SH-SY5Y (cell line): Measurements from ENCODE around the gene LRRC23.

ENCODE experiments used
- GATA2 ChIP-seq: IDR thresholded peaks from 2 replicates; pipeline ENCODE4 v1.6.1; 2011; ENCODE audit warnings: mild to moderate bottlenecking, low read depth, low read length
- GATA3 ChIP-seq: IDR thresholded peaks from 2 replicates; pipeline ENCODE4 v1.6.1; 2011; ENCODE audit warnings: low read depth, mild to moderate bottlenecking, low read length, moderate library complexity

LRRC23 gene

DNA sequence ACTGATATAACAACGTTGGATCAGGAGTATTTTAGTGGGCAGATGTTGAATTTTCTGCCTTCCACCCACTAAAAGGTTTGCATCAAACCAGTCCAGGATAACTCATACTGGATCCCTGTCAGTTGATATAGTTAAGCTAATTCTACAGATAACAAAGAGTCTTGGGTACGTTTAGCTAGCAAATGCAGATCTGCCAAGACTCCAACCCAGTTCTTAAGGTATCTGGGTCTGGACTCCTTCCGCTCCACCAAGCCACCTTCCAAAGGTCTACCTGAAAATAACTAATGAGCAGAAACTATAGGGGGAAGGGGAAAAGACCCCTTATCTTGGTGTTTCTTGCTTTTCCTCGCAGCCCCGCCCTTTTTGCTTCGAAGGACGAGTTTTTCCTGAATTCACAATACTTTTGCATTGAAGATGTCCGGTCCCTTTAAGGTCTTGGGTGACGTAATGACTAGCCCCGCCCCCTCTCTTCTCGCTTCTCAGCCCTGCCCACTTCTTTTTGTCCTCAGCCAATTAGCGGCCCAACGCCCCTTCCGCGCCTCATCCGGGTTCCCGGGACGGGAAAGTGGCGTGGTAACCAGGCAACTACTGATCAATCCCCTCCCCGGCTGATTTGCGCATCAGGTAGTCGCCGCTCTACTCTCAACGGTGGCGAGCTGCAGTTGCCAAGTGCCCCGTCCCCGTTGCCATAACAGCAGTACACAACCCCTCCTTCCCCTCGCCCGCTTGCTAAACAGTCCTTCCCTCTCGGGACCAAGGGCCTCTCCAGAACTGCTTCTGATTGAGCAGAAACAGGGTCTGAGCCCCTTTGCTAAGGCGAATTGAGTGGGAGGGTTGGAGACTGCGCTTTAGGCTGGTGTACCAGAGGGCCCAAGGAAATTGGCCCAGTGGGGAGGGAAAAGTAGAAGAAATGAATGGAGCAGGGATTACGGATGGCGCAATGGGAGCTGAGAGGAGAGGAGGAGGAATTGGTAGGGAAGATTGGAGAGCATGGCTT, at the start of gene LRRC23:
Gene LRRC23, plus strand, starts transcription at position 543 of the 997 bp plus-strand sequence. CDS start 812 bp downstream, outside the sequence.
- no peak for TF ChIP-seq GATA3

DNA sequence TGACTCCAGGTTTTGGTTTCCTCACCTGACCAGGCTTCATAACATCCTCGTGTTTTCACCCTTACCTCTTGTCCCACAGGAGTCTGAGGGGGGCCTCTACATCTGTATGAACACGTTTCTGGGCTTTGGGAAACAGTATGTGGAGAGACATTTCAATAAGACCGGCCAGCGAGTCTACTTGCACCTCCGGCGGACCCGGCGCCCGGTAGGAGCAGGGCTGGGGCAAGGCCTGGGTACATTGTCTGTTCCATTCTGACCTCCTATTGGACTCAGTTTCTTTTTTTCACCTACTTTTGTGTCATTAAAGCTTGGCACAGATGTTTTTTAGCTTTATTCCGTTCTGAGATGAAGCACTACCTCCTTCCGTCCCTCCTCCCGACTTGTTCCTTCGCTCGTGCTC, 49.3 kb upstream of the LRRC23 start:
- TF ChIP-seq GATA2: no peak
- TF ChIP-seq GATA3: no peak

DNA sequence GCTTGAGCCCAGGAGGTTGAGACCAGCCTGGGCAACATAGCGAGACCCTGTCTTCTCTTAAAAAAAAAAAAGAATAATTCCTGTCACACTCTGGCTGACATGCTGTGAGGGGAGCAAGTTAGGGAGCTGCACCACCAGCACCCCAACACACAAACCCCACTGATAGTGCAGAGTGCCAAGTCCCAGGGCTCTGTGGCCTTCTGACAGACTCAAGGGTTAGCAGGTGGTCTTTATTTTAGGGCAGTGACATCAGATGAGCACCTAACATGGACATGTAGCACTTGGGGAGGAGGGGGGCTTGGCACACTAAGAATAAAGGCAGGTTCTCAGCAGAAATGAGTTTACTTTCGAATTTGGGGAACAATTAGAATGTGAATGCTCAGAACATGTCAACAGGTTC, 45.8 kb upstream of the LRRC23 start:
- TF ChIP-seq GATA3 (no peak), GATA2 (no peak)

GRCh38 chr12:6860116-6860515, 44.5 kb upstream of the LRRC23 start:
- TF ChIP-seq GATA3 (no peak), GATA2 (no peak)

GRCh38 chr12:6860942-6861341, 43.7 kb upstream of the LRRC23 start:
- no peak for TF ChIP-seq GATA3
- TF ChIP-seq GATA2: no peak

- no peak for TF ChIP-seq GATA2
- no peak for TF ChIP-seq GATA3
Measured at GRCh38 chr12:6861391-6861790, 43.2 kb upstream of the LRRC23 start.

DNA sequence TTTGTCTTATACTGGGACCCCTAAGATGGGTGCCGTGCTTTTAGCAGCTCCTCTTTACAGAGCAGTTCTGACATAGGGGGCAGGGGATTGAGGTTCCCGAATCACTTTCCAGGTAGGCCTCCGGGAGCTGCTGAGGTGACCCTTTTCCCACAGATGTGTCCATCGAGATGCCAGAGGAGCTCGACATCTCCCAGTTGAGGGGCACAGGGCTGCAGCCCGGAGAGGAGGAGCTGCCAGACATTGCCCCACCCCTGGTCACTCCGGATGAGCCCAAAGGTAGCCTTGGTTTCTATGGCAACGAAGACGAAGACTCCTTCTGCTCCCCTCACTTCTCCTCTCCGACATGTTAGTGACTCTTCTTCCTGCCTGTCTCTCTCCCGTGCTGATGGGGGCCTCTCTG, 41.6 kb upstream of the LRRC23 start:
- TF ChIP-seq GATA2 (no peak), GATA3 (no peak)

DNA sequence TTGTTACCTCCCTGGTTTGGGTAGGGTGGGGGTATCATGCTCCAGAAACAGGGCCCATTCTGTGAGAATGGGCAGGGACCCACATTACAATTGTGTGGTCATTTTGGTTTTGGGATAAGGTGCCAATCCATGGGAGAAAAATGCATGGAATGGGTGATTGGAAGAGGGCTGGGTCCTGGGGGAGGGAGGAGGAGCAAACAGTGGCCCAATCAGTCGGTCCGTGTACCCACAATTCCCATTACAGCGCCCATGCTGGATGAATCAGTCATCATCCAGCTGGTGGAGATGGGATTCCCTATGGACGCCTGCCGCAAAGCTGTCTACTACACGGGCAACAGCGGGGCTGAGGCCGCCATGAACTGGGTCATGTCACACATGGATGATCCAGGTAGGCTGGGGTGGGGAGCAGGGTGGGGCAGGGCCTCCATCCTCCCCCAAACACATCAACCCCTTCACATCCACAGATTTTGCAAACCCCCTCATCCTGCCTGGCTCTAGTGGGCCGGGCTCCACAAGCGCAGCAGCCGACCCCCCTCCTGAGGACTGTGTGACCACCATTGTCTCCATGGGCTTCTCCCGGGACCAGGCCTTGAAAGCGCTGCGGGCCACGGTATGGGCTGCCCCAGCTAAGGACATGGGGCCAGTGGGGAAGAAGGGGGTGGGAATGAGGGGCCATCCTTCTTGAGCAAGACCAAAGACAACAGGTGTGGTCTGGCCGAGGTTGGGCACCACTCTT, 40.9 kb upstream of the LRRC23 start:
- TF ChIP-seq GATA3: no peak
- TF ChIP-seq GATA2: no peak

DNA sequence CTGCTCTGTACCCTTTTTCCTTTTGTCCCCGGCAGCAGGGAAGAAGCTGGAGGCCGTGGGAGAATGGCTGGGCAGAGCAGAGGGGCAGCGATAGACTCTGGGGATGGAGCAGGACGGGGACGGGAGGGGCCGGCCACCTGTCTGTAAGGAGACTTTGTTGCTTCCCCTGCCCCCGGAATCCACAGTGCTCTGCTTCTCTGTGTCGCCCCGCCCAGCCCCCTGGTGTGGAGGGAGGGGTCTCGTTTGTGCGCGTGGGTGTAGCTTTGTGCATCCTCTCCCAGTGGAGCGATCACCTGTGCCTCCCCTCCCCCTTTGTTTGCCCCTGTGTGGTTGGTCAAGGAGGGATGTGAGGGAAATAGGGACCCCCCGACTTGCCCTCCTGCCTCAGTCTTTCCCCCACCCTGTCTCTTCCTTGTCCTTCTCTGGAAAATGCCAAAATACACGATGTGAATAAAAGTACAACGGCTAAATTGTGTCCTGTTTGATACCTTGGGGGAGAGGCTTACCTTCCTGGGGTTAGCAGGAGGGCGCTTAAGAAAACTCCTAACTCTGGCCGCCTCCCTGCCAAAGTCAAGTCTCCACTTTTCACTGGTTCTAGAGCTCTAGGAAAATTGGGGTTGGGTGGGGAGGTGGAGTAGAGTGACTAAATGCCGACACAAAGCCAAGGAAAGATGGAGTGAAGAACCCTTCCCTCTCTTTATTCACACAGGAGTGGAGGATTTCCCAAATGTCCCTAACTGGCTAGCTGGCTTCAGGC, 38.3 kb upstream of the LRRC23 start:
- TF ChIP-seq GATA3: no peak
- no peak for TF ChIP-seq GATA2

DNA sequence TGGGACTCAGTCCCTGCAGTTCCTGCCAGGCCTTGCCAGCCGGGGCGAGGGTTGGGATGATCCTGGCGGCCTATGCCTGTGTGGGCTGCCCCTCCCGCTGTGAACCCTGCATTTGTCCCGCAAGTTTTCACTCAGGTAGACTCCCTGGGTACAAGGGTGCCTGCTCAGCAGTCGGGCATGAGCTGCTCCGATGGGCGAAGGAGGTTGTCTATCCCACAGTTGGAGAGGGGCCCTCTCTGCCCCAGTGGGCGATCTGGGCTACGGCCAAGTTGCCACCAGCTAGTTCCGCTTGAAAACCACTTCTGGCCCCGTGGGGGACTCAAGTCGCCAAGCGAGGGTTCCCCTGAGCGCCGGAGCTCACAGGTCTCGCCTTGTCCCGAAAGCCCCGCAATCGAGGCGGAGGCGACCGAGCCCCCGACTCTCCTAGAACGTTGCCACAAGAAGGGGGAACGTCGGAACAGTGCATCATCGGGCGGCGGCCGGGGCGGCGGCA, 37.7 kb upstream of the LRRC23 start:
- TF ChIP-seq GATA2 (no peak), GATA3 (no peak)

GRCh38 chr12:6867413-6868210, 37.0 kb upstream of the LRRC23 start, which contains the start of gene TPI1:
TPI1 (plus strand) TSS chr12:6867531; CDS start chr12:6867567, 36 bp downstream.
- no peak for TF ChIP-seq GATA3
- TF ChIP-seq GATA2: no peak

DNA sequence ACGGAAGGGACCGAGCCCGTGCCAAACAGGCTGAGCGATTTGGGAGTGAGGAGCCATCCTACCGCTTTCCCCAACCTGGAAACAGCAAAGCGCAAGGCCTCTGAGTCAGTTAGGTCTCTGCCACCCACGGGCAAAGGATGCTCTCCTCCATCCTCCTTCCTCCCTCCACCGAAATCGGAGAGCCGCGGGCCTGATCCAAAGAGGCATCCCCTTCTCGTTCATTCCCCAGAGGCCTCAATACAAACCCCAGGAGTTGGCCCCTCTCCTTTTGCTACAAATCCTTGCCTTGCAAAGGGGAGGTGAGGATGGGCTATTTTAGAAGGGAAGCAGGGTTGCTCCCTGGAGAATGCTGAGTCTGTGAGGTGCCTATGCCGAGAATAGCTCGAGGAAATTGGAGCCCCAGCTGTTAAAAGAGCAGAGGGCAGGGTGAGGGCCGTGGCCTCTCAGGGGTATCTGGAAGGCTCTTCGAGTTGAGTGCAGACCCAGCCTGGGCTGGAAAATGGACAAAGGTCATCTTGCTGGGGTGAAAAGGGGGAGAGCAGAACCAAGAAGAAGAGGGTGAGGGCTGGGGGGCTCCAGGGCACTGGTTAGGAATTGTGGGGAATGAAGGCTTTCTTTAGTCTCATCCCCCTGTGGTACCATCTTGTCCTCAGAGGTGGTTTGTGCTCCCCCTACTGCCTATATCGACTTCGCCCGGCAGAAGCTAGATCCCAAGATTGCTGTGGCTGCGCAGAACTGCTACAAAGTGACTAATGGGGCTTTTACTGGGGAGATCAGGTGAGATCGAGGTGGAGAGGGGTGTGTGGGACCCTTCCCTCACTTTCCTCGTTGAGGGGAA, 36.2 kb upstream of the LRRC23 start:
- TF ChIP-seq GATA3 (no peak), GATA2 (no peak)
